NCI-H1930 (cell line): ENCODE results near the gene DRG2.

Experiments used
- DNase-seq, 2 experiments: peaks; one replicate each; lab custom pipeline; 2025; lab: John Stamatoyannopoulos, UW

Gene DRG2

DNA sequence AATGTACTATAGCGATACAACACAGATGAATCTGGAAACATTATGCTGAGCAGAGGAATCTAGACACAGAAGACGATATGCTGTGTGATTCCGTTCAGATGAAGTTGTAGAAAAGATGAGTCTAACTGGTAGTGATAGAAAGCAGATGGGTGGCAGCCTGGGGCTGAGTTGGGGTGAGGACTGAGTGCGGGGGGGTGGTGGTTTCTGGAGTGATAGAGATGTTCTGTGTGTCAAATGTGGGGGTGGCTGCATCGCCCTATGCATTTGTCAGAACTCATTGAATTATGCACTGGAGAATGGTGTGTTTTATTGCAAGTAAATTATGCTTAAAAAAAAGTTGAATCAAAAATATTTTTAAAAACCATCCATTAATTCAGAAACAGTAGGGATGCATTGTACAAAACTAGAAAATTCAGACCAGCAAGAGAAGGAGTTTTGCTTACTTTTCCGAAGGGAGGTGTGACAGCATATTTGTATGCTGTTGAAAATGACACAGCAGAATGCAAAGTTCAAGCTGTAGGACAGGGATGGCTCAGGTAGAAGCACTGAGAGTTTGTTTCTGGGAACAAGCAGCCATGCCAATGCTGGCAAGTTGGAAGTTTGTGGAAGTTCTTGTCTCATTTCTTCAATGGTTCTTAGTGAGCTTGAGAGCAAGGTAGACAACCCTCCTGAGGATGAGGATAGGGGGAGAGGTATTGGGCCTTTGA lies 13.0 kb upstream of the DRG2 start:
- no peak for DNase-seq

DNA sequence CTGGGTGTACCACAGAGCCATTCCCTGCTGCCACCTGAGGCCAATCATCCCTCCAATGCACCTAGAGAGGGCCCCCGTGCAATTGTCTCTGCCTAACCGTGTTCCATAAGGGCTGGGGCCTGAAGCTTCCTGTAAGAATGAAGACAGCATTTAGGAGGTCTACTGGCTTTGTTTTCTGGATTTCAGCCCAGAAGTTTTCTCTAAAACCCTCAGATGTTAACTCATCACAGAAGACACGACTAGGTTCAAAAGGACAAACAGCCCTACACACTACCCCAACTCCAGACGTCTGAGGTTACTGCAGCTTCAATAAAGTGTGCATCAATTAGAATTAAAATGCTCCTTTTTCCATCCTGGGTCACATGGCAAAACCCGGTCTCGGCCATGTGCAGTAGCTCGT lies 10.8 kb upstream of the DRG2 start:
- no peak for DNase-seq

DNA sequence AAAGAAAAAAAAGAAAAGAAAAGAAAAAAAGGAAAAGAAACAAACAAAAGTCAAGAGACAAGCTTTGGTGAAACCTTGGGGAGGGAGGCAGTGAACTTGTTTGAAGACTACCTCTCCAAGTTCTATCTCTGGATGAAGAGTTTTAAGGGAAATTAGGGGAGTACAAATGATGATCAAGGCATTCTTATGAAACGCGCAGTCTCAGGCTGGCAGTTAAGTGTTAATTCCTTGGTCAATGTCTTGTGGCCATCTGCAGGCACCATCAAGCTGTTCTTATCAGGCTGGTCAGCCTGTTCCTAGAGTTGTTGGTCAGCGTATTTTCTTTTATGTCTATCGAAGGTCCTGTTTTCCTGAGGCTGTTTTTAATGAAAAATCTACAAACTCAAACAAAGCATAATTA lies 8.2 kb upstream of the DRG2 start:
- DNase-seq = no peak

DNA sequence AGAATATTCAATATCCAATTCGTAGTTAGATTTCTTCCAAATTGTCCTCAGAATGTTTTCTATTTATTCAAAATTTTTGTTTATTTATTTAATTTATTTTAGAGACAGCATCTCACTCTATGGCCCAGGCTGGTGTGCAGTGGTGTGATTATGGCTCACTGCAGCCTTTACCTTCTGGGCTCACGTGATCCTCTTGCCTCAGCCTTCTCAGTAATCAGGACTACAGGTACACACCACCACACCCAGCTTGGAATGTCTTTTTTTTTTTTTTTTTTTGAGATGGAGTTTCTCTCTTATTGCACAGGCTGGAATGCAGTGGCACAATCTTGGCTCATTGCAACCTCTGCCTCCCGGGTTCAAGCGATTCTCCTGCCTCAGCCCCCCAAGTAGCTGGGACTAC lies 3.5 kb upstream of the DRG2 start:
- DNase-seq = no peak

DNA sequence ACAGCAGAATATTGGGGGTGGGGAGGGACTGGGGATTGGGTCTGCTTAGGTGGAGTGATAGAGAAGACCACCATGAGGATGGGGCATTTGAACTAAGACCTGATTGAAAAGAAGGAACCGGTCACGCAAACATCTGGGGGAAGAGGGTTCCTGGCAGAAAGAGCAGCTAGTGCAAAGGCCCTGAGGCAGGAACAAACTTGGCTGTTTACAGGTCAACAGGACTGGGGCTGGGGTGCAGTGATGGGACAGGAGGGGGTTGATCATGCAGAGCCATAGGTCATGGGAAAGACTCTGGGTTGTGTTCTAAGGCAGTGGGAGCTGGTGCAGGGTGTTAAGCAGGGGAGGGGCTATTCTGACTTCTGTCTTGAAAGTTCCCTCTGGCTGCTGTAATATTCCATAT lies 1.9 kb downstream of the DRG2 start:
- no peak for DNase-seq

DNA sequence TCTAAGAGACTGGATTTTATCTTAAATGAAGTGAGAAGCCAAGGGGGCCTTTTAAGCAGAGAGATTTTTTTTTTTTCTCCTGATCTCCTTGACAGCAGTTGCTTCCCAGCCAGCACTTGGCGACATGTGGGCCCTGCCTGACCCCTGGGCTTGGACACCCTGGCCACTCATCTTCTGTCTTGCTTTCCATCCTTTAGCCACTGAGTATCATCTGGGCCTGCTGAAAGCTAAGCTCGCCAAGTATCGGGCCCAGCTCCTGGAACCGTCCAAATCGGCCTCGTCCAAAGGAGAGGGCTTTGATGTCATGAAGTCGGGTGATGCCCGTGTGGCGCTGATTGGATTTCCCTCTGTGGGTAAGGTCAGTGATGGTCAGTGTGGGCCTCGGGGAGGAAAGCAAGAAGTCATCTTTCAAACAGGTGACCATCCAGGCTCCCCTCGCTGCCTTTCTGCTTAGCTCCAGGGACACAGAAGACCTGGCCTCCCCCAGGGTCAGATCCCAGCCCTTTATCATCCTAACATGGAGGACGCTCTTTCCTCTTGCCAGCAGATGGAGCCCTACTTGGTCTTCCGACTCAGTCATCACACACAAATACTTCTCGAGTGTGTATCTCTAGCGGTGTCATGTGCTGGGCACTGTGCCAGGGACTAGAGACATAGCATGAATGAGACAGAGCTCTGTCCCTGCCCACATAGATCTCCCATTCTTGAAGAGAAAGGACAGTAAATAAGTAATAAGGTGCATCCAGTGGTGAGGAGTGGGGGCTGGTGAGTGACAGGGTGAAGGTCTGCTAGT lies 6.1 kb downstream of the DRG2 start:
- DNase-seq = no peak

DNA sequence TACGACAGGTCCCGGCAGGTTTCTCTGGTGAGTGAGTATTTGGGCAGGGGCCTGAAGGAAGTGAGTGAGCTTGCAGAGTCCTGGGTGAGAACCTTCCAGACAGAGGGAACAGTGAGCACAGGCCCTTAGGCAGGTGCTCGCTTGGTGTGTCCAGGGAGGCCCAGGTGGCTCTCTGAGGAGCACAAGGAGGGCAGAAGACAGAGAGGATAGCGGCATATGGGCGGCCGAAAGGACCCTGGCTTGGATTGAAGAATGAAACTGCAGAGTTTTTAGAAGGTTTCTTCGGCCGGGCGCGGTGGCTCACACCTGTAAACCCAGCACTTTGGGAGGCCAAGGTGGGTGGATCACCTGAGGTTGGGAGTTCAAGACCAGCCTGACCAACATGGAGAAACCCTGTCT lies 6.7 kb downstream of the DRG2 start:
- DNase-seq = no peak

DNA sequence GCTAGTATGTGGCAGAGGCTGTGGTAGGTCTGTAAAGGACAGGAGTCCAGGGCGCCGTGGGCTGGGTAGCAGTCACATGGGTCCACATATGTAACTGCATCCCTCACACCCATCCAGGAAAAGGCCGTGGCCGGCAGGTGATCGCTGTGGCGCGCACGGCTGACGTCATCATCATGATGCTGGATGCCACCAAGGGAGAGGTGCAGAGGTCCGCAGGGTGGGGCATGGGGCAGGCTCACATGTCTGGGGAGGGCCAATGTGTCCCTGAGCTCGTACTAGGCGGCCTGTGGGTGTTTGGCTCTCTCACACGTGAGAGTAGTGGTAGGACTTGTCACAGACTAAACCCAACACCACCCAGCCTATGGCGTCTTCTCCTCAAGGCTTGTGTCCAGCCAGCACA lies 11.8 kb downstream of the DRG2 start:
- no peak for DNase-seq

DNA sequence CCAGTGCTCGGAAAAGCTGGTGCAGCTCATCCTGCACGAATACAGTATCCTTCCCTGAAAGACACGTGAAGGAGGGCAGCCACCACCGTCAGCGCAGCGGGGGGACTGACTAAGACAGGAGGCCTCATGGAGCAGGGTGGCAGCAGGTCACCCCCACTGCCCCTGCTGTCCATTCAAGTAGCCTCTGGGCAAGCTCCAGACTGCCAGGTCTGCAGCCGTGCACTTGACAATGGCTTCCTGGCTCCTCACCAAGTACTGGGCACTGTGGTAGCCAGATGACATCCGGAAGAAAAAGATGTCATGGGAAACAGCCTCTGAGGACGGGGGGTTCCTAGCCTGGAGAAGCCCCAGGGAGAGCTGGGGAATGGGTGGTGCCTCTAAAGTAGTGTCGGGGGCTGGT lies 12.9 kb downstream of the DRG2 start:
- no peak for DNase-seq

DNA sequence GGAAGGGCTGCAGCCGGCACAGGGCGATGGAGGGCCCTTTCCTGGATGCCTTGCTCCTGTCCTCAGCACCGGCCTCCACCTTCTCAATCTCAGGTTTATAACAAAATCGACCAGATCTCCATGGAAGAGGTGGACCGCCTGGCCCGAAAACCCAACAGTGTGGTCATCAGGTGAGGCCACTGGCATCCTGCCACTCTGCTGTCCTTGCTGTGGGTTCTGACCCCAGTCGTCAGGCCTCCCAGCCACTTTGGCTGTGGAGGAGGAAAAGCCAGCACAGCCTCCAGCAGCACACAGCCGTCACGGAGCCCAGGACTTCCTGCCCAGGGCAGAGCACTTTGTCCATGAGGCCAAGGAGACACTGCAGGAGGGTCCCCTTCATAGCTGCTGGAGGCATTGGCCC lies 14.1 kb downstream of the DRG2 start:
- no peak for DNase-seq

DNA sequence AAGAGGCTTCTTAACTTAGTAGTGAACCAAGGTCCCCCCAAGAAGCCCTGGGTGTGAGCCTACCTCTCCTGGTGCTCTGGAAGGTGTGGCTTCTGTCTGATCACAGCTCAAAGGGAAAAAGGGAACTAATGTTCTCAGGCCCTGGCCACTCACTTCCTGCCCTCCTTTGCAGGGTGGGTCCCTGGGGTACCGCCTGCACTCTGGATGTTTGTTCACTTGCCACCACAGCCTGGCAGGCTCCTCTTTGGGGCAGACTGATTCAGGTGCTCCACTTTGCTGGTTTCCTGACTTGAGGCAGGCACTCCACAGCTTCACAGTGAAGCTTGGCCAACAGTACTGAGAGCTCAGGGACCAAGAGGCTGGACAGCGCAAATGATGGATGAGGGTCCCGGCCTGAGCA lies 14.9 kb downstream of the DRG2 start:
- no peak for DNase-seq

DNA sequence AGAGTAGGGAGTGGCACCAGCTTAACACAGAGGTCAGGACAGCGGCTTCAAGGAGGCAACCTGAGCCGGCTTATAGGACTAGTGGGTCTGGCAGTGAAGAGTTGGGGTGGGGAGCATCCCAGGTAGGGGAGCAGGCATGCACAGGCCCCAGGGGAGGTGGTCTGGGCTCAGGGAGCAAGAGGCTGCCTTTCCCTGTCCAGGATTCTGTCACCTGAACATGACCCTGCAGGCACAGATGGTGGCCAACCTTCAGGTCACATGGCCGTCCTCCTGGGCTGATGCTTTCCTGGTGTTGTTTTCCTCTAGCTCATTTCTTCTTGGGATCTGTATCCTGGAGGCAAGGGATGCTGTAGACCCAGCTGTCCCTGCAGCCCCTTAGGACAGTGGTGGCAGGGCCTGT lies 17.3 kb downstream of the DRG2 start:
- no peak for DNase-seq

DNA sequence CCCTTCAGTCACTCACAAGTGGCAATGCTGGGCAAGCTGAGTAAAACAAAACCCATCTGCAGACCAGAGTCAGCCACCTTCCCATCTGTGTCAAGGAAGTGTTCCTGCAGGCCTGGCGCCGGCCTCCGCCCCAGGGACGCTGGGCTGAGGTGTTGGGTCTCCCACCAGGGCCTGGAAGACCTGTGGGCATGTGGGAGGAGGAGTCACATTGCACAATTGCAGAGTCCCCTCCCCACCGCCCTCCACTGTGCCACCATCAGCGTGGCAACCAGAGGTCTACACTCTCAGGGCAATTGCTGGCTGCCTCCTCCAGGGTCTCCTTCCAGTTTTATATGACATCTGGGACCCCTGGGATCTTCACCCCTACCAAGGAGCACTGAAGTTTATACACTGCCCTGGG lies 17.8 kb downstream of the DRG2 start:
- DNase-seq = no peak

DNA sequence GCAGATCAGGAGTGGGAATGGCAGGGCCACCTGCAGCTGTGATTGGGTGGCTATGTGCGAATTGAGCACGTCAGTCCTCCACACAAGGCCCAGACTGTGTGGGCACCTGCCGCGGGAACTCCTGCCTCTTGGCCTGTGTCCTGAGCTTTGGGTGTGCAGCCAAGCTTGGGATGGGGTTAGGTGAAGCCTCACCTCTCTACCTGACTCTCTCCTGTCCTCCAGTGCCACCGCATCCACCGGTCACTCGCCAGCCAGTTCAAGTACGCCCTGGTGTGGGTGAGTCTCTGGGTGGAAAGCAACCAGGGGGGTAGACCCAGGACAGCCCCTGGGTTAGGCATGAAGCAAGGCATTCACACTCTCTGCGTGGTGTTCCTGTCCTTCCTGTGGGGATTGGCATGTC lies 18.5 kb downstream of the DRG2 start:
- no peak for DNase-seq

DNA sequence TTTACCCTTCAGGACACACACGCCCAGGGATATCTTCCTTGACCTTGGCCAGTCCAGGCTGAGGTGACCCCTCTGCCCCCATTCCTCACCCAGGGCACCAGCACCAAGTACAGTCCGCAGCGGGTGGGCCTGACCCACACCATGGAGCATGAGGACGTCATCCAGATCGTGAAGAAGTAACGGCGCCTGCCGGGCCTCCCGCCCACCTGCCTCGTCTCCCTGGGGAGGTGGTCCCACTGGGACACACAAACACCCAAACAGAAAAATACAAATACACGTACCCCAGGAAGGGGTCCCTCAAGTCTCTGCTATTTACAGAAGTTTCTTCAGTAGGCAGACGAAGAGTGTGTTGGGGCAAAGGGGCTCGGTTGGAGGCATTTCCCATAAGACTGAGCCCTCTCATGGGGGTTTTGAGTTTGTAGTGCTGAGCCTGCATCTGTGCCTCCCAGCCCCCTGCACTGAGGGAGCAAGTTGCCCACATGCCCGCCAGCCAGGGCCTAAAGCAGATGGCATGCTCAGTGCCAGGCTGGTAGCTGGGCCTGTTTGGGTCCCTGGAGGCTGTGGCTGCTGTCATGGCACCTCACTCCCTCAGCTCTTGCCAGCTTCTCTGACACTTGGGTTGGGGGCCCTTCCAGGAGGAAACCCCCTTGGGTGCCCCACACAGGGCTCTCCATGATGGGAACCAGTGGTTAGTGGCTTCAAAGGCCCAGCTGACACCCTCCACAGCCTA lies 19.5 kb downstream of the DRG2 start:
- DNase-seq = no peak

DNA sequence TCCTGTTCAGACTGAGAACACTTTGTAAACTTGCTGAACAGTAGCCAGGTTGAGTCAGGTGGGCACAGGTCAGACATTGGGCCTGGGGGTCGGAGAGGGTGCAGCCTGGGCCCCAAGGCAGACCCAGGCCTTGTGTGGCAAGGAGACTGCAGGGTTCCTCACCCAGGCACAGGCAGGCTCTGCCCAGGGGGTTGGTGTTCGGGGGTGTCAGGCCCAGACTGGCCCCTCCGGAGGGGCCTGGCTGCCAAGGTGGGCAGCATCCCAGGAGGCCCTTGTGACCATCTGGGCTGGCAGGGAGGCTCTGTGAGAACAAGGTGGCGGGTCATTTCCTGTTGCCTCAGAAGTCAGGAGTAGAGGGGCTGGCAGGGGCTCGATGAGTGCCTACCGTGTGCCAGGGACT lies 20.2 kb downstream of the DRG2 start:
- DNase-seq = no peak

DNA sequence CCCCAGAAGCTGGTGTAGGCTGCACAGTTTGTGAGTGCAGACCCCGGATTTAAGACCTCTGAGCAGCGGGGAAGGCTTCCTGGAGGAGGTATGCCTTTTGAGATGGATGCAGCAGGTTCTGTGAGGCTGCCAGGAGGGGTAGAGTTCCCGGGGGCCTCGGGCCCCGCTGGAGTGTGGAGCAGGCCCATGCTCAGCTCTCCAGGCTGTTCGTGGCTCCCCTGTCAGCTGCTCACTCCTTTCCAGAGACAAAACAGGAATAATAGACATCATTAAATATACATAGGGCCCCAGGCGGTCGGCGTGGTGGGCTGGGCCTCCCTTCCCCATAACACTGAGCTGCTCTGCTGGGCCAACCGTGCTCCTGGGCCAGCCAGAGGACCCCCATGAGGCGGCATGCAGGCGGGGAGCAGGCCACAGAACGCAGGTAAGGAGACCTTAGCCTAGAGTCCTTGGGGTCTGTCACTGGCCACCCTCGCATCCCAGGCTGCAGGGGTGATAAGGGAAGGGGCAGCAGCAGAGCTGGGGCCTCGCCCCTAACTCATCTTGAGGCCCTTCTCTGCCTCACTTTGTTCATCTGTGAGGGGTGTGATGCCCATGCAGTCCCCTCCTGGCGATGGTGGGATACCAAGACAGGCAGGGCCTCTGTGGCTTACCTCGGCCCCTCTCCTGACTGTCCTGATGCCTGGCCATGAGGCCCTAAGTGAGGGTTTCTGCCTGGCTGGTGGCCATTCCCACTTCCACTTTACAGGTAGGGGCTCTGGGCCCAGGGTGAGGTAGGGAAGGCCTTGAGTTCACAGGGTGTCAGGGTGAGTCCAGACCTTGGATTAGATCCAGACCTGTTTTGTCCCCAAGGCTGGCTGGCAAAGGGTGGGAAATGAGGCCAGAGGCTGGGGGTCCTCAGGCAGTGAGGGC lies 20.9 kb downstream of the DRG2 start, which contains the start of gene MYO15A:
Gene MYO15A (plus strand): TSS at position 356 of the 912 bp plus-strand sequence. CDS start 10,045 bp downstream, outside the sequence.
- DNase-seq = no peak

DNA sequence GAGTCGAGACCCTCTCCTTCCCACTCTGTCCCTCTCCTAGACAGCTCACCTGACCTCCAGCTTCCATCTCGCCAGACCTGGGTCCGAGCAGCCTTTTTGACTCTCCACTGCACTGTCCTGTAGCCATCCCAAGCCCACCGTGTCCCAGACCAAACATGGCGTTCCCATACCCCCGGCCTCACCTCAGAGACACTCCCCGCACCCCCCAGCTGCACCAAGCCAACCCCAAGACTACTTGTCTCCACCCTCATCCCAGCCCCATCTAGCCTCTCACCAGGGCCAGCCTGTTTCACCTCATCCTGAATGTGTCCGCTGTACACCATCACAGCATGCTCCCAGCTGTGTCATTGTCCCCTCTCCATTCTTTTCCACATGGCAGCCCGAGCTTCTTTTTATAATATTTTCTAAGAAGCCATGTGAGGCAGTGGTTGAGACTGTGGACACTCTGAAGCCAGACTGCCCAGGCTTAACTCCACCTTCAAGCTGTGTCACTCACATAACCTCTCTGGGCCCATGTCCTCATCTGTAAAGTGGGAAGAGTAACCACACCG lies 22.3 kb downstream of the DRG2 start:
- DNase-seq = no peak

DNA sequence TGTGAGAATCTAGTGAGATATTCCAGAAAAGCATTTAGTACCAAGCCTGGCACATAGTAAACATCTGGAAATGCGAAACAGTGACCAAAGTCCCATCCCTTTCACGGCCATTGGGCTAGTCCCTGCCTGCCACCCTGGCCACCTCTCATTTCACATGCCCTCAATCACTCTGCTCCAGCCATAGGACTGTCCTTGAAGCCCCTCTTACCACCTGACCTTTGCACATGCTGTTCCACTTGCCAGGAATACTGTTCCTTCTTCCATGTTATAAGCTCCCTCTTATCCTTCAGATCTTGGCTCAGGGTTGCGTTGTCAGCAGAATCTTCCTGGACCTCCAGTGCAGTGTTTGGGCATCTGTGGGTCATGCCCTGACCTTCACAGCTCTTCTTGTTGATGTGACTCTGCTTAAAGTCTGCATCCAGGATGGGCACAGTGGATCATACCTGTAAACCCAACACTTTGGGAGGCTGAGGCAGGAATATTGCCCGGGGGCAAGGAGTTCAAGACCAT lies 22.9 kb downstream of the DRG2 start:
- no peak for DNase-seq

DNA sequence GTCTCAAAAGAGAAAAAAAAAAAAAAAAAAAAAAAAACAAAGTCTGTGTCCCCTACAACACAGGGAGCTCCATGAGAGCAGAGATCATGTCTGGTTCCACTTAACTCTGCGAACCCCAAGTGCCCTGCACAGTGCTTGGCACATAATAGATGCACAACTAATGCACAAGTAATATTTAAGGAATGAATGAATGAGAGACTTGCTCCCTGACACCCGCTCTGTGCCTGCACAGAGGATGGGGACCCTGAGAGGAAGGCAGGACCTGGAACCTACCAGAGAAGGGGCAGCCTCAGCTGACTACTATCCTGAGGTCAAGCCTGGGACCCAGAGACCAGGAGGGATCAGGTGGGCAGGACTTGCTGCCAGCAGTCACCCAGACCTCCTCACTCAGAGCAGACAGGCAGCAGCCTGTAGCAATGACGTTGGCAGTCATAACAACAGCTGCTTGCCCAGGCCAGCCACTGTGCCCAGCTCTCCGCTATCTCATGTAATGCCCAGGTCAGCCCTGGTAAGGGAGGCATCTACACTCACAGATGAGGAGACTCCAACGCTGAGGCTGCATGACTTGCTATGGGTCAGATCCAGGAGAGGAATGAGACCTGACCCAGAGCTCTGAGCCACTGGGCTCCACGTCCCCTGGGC lies 23.7 kb downstream of the DRG2 start:
- DNase-seq = no peak

DNA sequence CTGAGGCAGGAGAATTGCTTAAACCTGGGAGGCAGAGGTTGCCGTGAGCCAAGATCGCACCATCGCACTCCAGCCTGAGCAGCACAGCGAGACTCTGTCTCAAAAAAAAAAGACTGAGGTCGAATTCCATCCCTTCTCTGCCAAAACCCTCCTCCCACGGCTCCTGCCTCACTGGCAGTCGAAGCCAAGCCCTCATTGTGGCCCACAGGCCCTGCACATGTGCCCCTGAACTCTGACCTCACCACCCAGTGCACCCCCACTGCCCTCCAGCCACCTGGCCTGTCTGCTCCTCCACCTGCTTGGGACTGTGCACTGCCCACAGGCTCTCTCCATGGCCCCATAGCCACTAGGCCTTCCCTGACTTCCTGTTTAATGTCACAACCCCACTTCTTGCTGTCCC lies 27.8 kb downstream of the DRG2 start:
- DNase-seq = no peak
